ENCODE measurements around the gene SLC37A2. TPM values are rescaled to one million over a fixed set of nuclear protein-coding genes. Genes with fewer than 3 reads are reported as not detected.
A peak's percentile ranks its signal among the peaks of the same experiment; 100 is the strongest.

Gene SLC37A2
- total RNA-seq, 1 donor from 2014 or later: 0.13 TPM

GRCh38 chr11:125110506-125110905, 47.4 kb downstream of the SLC37A2 start:
- peak overlapping the region; percentile 95 for H3K27ac Mint-ChIP-seq
- H3K27me3 Mint-ChIP-seq (ENCODE audit: insufficient read depth): no peaks in the 10 kb centered on the region
- peaks cover 3% of the 10 kb centered on the region for H3K36me3 Mint-ChIP-seq (ENCODE audit: low read depth)
- H3K4me3 Mint-ChIP-seq: peak overlapping the region; percentile 94
- peaks cover 11% of the 10 kb centered on the region for H3K9me3 Mint-ChIP-seq
- intact Hi-C loops (cut with micrococcal nuclease): loop anchor here (2.0 to 5.0 kb wide), 5 partner anchors 310 to 1102 kb away; partner anchors contain the start of genes CDON, DDX25, FAM118B and MSANTD2
- H3K4me1 Mint-ChIP-seq (ENCODE audit: low read depth): peaks cover 27% of the 10 kb centered on the region
- no peak for DNase-seq (ENCODE audit: low spot score)

DNA sequence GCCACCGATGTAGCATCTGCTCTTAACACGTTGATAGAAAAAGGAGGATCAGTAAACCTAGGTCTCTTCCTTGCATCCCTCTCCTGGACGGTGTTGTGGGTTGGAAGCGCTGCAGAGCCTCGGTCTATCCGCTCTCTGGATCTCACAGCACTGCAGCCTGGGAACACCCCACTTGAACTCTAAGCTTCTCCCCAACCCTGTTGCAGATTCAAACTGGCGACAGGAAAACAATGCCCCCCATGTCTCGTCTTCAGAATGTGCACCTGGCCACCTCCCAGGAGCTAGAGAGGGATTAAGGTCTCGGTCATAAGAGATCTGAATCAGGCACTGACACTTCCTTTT, 47.9 kb downstream of the SLC37A2 start:
- Mint-ChIP-seq H3K36me3 (ENCODE audit: low read depth) (peaks cover 3% of the 10 kb centered on the region), H3K27me3 (ENCODE audit: insufficient read depth) (no peaks in the 10 kb centered on the region), H3K4me1 (ENCODE audit: low read depth) (peaks cover 22% of the 10 kb centered on the region), H3K27ac (peak overlapping the region; percentile 95), H3K9me3 (peaks cover 11% of the 10 kb centered on the region), H3K4me3 (peak overlapping the region; percentile 94)
- intact Hi-C loops (cut with micrococcal nuclease): loop anchor here (1.0 to 5.0 kb wide), 17 partner anchors 13 to 1101 kb away; partner anchors contain the start of genes CCDC15, CDON, DDX25 and EI24
- no peak for DNase-seq (ENCODE audit: low spot score)

- peak; percentile 95 for DNase-seq (ENCODE audit: low spot score)
- Mint-ChIP-seq H3K9me3 (peaks cover 11% of the 10 kb centered on the region), H3K4me1 (ENCODE audit: low read depth) (peaks cover 17% of the 10 kb centered on the region), H3K27ac (peak within 1 kb of the TSS; percentile 95), H3K4me3 (peak within 1 kb of the TSS; percentile 94), H3K27me3 (ENCODE audit: insufficient read depth) (peaks cover 2% of the 10 kb centered on the region), H3K36me3 (ENCODE audit: low read depth) (peaks cover 3% of the 10 kb centered on the region)
- intact Hi-C loops (cut with micrococcal nuclease): loop anchor here (1.0 to 5.0 kb wide), 18 partner anchors 13 to 1101 kb away; partner anchors contain the start of genes CCDC15, CDON, DDX25 and EI24
Measured at GRCh38 chr11:125111343-125112207, 48.5 kb downstream of the SLC37A2 start, which contains the start of gene TMEM218. Gene TMEM218 (minus strand): TSS chr11:125111626. CDS start chr11:125102241, 9,385 bp downstream.

DNA sequence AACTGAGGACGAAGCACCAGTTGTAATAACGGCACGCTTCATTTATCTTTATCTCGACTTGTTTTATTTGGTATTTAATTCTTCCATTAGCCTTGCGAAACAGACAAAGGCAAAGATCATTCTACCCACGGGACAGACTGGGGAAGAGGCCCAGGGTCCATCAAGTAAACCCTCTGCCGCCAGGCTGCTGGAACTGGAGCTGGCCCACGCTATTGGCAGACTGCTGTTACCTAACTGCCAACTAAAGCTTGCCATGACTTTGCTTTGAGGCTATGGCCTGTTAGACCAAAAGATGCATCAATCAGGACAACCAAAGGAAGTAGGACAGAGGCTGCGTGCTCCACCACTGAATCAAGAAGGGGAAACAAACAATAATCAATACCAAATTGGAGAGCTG, 49.1 kb downstream of the SLC37A2 start:
- H3K9me3 Mint-ChIP-seq: peaks cover 11% of the 10 kb centered on the region
- H3K4me1 Mint-ChIP-seq (ENCODE audit: low read depth): peaks cover 17% of the 10 kb centered on the region
- DNase-seq (ENCODE audit: low spot score): no peak
- peak overlapping the region; percentile 94 for H3K4me3 Mint-ChIP-seq
- intact Hi-C loops (cut with micrococcal nuclease): loop anchor here (2.0 to 5.0 kb wide), 3 partner anchors 371 to 1100 kb away; partner anchors contain the start of genes DDX25, FAM118B, PUS3 and RPUSD4
- H3K36me3 Mint-ChIP-seq (ENCODE audit: low read depth): peaks cover 3% of the 10 kb centered on the region
- peak overlapping the region; percentile 81 for H3K27ac Mint-ChIP-seq
- H3K27me3 Mint-ChIP-seq (ENCODE audit: insufficient read depth): peaks cover 2% of the 10 kb centered on the region

- Mint-ChIP-seq H3K9me3 (peaks cover 11% of the 10 kb centered on the region), H3K4me1 (ENCODE audit: low read depth) (peaks cover 17% of the 10 kb centered on the region), H3K36me3 (ENCODE audit: low read depth) (peaks cover 3% of the 10 kb centered on the region), H3K27me3 (ENCODE audit: insufficient read depth) (peaks cover 13% of the 10 kb centered on the region), H3K4me3 (no peak overlapping the region), H3K27ac (no peak overlapping the region)
- intact Hi-C loops (cut with micrococcal nuclease): loop anchor here (5.0 kb wide), 2 partner anchors 788 to 1098 kb away; partner anchors contain the start of genes DDX25, FAM118B, PUS3 and RPUSD4
- no peak for DNase-seq (ENCODE audit: low spot score)
Measured at GRCh38 chr11:125114518-125114917, 51.4 kb downstream of the SLC37A2 start.

- intact Hi-C loops (cut with micrococcal nuclease): no loop called here
- Mint-ChIP-seq H3K36me3 (ENCODE audit: low read depth) (no peaks in the 10 kb centered on the region), H3K27me3 (ENCODE audit: insufficient read depth) (peaks cover 17% of the 10 kb centered on the region), H3K9me3 (peaks cover 4% of the 10 kb centered on the region), H3K4me1 (ENCODE audit: low read depth) (no peaks in the 10 kb centered on the region), H3K27ac (no peak overlapping the region), H3K4me3 (no peak overlapping the region)
- DNase-seq (ENCODE audit: low spot score): no peak
Measured at GRCh38 chr11:125117429-125117828, 54.3 kb downstream of the SLC37A2 start.

- intact Hi-C loops (cut with micrococcal nuclease): no loop called here
- no peak for DNase-seq (ENCODE audit: low spot score)
- Mint-ChIP-seq H3K4me1 (ENCODE audit: low read depth) (no peaks in the 10 kb centered on the region), H3K9me3 (no peaks in the 10 kb centered on the region), H3K4me3 (no peak overlapping the region), H3K27me3 (ENCODE audit: insufficient read depth) (peaks cover 31% of the 10 kb centered on the region), H3K27ac (no peak overlapping the region), H3K36me3 (ENCODE audit: low read depth) (no peaks in the 10 kb centered on the region)
Measured at GRCh38 chr11:125123194-125123946, 60.3 kb downstream of the SLC37A2 start.

DNA sequence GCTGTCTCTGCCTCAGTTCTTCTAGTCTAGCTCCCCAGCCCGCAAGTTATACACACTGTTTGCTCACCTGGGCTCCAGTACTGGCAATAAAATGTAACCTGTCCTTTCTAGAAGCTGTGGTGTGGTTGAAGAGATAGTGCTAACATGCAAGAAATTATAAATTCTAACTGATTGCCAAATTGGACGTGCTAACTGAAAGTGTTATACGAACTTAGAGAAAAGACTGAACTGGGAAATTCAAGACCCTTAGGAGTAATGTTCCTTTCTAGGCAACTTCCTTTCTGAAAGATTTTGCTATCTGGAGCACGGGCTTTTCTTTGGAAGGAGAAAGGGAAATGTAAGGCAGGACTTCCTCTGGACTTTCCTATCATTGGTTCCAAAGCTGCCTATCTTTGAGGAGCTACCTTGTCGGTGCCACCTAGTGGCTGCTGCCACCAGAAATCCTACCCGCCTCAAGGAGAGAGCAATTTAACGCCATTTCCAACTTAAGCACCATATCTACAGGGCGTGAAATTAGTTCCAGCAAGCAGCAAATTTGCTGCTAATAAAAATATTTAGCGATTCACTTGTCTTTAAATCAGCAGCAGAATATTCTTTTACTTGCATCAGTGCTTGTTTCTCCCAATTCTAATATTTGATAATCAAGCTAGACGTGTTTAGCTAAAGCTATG, 61.0 kb downstream of the SLC37A2 start:
- H3K27ac Mint-ChIP-seq: no peak overlapping the region
- H3K4me3 Mint-ChIP-seq: no peak overlapping the region
- H3K27me3 Mint-ChIP-seq (ENCODE audit: insufficient read depth): peaks cover 33% of the 10 kb centered on the region
- H3K4me1 Mint-ChIP-seq (ENCODE audit: low read depth): no peaks in the 10 kb centered on the region
- no peaks in the 10 kb centered on the region for H3K9me3 Mint-ChIP-seq
- intact Hi-C loops (cut with micrococcal nuclease): loop anchor here (1.0 to 2.0 kb wide), 3 partner anchors 13 to 162 kb away; partner anchors contain the start of gene TMEM218
- no peaks in the 10 kb centered on the region for H3K36me3 Mint-ChIP-seq (ENCODE audit: low read depth)
- DNase-seq (ENCODE audit: low spot score): no peak

GRCh38 chr11:125124618-125124992, 61.5 kb downstream of the SLC37A2 start:
- Mint-ChIP-seq H3K27ac (no peak overlapping the region), H3K9me3 (no peaks in the 10 kb centered on the region), H3K27me3 (ENCODE audit: insufficient read depth) (peaks cover 32% of the 10 kb centered on the region), H3K4me3 (no peak overlapping the region), H3K36me3 (ENCODE audit: low read depth) (no peaks in the 10 kb centered on the region), H3K4me1 (ENCODE audit: low read depth) (no peaks in the 10 kb centered on the region)
- intact Hi-C loops (cut with micrococcal nuclease): loop anchor here (1.0 to 2.0 kb wide), 3 partner anchors 13 to 162 kb away; partner anchors contain the start of gene TMEM218
- DNase-seq (ENCODE audit: low spot score): no peak

DNA sequence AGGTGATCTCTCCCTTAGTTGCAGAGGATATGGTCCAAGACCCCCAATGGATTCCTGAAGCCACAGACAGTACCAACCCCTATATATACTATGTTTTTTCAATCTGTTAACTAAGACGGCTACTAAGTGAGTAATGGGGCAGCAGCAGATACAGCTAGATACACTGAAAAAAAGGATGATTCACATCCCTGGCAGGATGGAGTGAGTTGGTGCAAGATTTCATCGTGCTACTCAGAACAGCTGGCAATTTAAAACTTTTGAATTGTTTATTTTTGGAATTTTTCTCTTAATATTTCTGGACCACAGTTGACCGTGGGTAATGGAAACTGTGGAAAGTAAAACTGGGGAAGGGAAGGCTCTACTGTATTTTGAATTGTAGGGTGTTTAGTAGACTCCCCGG, 65.3 kb downstream of the SLC37A2 start:
- Mint-ChIP-seq H3K36me3 (ENCODE audit: low read depth) (no peaks in the 10 kb centered on the region), H3K27ac (no peak overlapping the region), H3K4me3 (no peak overlapping the region), H3K27me3 (ENCODE audit: insufficient read depth) (peaks cover 31% of the 10 kb centered on the region), H3K9me3 (no peaks in the 10 kb centered on the region), H3K4me1 (ENCODE audit: low read depth) (no peaks in the 10 kb centered on the region)
- intact Hi-C loops (cut with micrococcal nuclease): no loop called here
- DNase-seq (ENCODE audit: low spot score): no peak

DNA sequence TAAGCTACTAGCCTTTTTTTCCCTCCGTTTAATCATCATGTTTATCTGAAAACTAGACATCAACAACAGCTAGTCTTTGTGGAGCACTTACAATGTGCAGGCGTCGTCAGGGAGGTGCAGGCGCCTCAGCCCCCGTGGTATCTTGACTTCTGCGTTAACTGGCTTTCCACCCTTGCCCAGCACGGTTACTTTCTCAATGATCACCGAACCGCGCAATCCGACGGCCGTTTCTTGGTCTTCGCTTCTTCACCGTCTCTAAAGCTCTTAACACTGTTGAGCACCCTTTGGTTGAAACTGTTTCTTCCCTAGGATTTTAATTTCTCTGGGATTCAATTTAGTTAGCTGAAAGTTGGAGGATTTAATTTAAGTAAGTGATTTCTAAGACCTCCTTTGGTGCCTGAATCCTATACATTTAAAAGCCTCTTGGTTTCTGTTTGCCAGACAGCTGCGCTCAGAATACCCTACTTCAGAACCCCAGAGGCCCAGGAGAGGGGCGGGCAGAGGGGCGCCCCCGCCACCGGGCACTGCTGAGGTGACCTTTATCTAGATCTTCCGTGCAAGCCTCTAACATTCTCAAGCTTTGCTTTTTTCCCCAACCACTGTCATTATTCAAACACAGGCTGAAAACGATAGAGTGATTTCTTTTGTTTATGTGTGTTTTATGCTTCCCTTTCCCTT, 66.3 kb downstream of the SLC37A2 start:
- H3K36me3 Mint-ChIP-seq (ENCODE audit: low read depth): no peaks in the 10 kb centered on the region
- intact Hi-C loops (cut with micrococcal nuclease): no loop called here
- H3K4me3 Mint-ChIP-seq: no peak overlapping the region
- H3K27ac Mint-ChIP-seq: no peak overlapping the region
- H3K4me1 Mint-ChIP-seq (ENCODE audit: low read depth): no peaks in the 10 kb centered on the region
- peaks cover 29% of the 10 kb centered on the region for H3K27me3 Mint-ChIP-seq (ENCODE audit: insufficient read depth)
- no peak for DNase-seq (ENCODE audit: low spot score)
- no peaks in the 10 kb centered on the region for H3K9me3 Mint-ChIP-seq

- DNase-seq (ENCODE audit: low spot score): no peak
- intact Hi-C loops (cut with micrococcal nuclease): no loop called here
- Mint-ChIP-seq H3K4me1 (ENCODE audit: low read depth) (no peaks in the 10 kb centered on the region), H3K27me3 (ENCODE audit: insufficient read depth) (peaks cover 29% of the 10 kb centered on the region), H3K4me3 (no peak overlapping the region), H3K36me3 (ENCODE audit: low read depth) (no peaks in the 10 kb centered on the region), H3K27ac (no peak overlapping the region), H3K9me3 (no peaks in the 10 kb centered on the region)
Measured at GRCh38 chr11:125132071-125132470, 69.0 kb downstream of the SLC37A2 start.

Measured in activated T-helper 1 cell treated with anti-CD3 and anti-CD28 coated beads, Interleukin-12 subunit alpha, Interleukin-12 subunit beta, Interleukin-2, Interleukin-4 antibody, amounts not matched to agents 30 ng/mL and 10 ng/mL and 1 ng/mL, durations not matched to agents 14 hours and 24 hours and 36 hours (primary cell).